HG02588 (cell line): Measurements from ENCODE around the gene PCCA.

Experiments
- ATAC-seq: cut with Tn5 transposase; IDR thresholded peaks from one replicate; pipeline ENCODE4 v1.9.1; 2021; ENCODE audit warnings: mild to moderate bottlenecking, moderate library complexity; ENCODE audit not compliant: unreplicated experiment

Gene PCCA

GRCh38 chr13:100458673-100459072 is 369.8 kb downstream of the PCCA start:
- ATAC-seq, result no peak

DNA sequence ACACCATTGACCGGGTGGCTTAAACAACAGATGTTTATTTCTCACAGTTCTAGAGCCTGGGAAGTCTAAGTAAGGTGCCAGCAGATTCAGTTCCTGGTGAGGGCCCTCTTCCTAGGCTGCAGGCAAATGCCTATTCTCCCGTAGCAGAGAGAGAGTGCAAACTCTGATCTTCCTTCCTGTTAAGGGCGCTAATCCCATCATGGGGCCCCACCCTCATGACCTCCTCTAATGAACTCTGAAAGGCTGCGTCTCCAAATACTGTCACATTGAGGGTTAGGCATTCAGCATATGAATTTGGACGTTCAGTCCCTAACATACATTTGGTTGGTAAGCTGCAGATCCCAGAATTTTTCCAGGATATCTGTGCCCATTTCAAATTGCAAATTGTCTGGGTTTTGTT is 370.9 kb downstream of the PCCA start:
- ATAC-seq, result no peak

GRCh38 chr13:100460266-100460665 is 371.4 kb downstream of the PCCA start:
- no peak for ATAC-seq

DNA sequence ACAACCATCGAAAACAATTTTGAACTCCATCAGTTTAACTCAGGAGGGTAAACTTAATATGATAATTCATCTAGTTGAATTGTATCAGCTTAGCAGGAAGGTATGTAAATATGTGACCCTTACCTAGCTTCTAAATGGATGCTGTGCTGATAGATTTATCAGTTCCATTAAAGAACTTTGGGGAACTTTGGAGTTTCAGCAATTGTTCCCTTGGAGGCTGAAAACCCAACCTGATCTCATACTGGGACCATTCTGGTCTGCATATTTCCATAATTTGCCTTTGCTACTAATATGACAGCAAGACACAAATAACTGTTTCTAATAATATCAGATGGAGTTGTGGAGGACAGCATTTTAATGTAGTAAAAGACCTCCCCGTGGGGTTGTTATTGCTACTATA is 371.9 kb downstream of the PCCA start:
- no peak for ATAC-seq

DNA sequence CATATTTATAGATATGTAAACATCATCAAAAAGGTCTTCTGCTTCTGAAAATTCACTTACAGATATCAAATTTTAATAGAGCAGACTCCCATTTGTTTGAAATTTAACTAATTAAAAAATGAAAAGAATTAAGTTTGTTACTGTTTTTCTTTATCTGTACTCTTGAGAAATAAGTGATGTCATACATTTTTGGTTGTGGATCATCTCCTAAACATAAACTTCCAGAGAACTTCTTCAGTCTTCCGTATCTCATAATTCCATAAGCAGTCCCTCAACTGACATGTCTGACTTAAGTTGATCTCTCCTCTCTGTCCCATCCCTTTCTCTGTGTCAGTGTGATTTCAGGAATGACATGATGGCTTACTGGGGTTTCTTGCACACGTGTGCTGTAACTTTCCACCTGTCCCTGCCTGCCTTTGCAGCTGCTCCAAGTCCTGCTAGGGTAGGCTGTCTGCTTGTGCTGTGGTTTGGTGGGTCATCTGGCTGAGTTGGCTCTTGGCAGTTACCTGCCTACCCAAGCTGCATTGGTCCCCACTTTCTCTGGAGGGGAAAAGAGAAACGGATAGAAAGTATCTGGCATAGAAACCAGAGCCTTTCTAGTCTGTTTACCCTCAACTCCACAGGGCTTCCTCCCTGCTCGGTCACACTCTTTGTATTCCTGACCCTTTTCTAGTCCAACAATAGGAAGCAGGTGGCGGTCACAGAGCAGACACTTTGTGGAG is 372.6 kb downstream of the PCCA start:
- ATAC-seq, result no peak

DNA sequence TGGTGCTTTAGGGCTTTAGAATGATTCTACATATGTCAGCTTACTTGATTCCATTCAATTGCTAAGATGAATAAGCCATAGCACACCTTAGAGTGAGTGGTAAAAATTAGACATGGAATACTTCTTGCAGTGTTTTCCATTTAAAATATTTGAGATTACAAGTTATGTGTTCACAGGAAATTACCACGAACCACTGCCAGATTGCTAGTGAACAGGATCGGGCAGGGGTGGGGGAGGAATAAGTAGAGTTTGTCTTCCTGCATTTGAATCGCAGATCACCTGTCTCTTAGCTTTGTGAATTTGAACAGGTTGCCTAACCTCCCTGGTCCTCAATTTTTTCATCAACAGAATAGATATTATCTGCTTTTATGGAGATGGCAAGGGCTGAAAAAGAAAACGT is 375.1 kb downstream of the PCCA start:
- no peak for ATAC-seq

DNA sequence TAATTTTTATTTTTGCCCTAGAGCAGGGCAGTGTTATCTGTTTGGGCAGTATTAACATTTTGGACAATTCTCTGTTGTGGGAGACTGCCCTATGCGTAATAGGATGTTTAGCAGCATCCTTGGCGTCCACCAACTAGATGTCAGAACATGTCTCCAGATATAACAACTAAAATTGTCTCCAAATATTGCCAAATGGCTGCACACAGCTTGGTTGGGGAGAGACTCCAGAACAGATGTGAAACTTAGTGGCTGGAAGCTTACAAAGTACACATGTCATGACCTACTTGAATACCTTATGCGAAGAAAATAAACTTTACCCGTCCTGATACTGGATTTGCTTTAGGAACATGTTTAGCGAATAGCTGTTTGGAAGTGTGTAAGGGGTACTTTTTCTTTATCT is 376.7 kb downstream of the PCCA start:
- ATAC-seq, result no peak

DNA sequence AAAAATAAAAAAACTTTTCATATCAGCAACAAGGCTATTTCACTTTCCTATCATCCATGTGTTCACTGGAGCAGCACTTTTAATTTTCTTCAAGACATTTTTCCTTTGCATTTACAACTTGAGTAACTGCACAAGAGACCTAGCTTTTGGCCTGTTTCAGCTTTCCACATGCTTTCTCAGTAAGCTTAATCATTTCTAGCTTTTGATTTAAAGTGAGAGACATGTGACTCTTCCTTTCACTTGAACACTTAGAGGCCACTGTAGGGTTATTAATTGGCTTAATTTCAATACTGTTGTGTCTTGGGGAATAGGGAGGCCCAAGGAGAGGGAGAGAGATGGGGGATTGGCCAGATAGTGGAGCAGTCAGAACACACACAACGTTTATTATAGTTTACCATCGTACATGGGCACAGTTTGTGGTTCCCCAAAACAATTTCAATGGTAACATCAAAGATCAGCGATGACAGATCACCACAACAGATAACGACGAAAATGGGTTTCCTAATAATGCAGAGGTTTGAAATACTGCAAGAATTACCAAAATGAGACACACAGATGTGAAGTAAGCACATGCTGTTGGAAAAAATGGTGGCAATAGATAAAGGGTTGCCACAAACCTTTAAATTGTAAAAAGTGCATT is 382.1 kb downstream of the PCCA start:
- ATAC-seq, result no peak

GRCh38 chr13:100473087-100473486 is 384.2 kb downstream of the PCCA start:
- no peak for ATAC-seq

DNA sequence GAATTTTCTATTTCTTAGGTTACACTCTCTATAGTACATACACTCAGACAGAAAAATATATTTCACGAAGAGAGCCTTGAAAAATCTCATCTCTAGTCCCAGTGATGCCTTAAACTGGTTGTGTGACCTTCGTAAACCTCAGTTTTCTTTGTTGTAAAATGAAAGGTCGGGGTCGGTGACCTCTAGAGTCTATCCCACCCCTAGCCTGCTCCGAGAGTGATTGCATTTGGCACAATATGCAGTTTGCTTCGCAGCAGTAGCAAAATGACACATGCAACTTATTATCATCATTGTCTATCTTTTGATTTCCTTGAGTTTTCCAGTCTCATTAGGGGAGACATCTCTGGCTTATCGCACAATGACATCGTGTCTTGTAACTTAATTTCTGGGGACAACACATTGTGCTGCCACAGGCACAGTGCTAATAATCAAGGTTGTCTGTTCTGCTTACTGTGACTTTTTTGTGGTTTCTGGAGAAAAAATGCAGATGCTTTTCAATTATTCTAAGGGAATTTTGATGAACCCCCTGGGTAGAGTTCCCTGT is 384.7 kb downstream of the PCCA start:
- ATAC-seq, result no peak

- ATAC-seq, result no peak
Measured at GRCh38 chr13:100476963-100477362, 388.1 kb downstream of the PCCA start.

- ATAC-seq, result no peak
Measured at GRCh38 chr13:100478107-100478809, 389.4 kb downstream of the PCCA start.

- ATAC-seq, result no peak
Measured at GRCh38 chr13:100480676-100481075, 391.8 kb downstream of the PCCA start.

- no peak for ATAC-seq
Measured at GRCh38 chr13:100483139-100483538, 394.2 kb downstream of the PCCA start.

DNA sequence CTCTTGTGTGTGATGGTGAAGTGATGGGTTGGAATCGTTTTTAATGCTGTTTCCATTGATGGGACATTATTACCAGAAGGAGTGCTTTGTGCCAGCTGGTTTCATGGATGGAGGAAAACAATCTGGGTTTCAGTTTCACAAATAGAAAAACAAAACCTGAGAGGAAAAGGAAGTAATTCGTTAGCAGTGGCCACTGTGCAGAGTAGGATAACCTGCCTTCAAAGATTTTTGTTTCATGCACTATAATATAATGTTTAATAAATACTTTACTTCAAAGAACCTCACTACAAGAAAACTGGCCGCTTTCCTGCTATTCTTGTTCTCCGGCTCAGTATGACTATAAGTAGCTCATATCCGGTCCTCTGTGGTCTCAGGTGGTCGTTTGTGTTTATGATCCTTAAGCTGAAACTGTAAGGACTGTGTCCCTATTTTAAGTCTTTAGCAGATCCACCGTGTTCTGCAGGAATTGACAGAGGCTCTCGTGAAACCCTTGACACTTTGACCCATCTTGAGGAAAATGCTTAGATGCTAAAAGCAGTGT is 395.0 kb downstream of the PCCA start:
- no peak for ATAC-seq

- ATAC-seq, result no peak
Measured at GRCh38 chr13:100484702-100485101, 395.8 kb downstream of the PCCA start.

- no peak for ATAC-seq
Measured at GRCh38 chr13:100485265-100485664, 396.4 kb downstream of the PCCA start.

DNA sequence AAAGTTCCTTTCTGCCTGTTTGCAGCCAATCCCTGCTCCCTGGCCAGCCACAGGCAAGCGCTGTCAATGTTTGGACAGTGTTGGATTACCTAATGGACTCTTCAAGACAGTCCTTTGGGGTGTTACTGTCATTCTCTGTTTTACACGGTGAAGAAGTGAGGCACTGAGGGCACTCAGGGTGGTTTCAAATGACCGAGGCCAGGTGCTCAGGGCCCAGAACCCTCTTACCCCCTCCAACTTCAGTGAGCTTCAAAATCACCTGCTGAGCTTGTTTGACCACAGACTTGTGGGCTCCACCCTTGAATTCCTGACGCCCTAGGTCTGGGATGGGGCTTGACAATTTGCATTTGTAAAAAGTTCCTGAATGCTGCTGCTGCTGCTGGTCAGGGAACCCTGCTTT is 401.8 kb downstream of the PCCA start:
- ATAC-seq, result no peak

GRCh38 chr13:100491164-100491842 is 402.4 kb downstream of the PCCA start:
- no peak for ATAC-seq

DNA sequence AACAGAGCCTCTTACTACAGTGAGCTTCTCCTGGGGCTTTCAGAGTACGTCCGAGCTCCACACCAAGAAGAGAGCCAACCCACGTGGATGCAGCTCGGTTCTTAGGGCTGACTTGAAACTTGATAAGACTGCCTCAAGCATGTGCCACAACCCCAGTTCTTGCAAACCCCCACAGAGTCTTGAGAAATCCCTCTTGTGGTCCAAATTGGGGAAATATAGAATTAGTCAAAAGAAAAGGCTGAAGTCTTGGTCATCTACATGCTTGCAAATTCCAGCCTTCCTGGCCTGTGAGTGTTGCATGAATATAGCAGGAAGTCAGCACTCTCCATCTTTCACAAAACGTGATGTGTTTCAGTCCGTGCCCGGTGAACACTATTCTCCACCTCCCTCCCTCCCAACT is 404.5 kb downstream of the PCCA start:
- no peak for ATAC-seq

GRCh38 chr13:100495455-100495854 is 406.6 kb downstream of the PCCA start:
- ATAC-seq, result no peak
